OCI-LY7 (cell line): ENCODE measurements around the gene ASXL1.

Experiments used
- EZH2phosphoT487 ChIP-seq: fragments of 200-600 bp; sonication (generic); IDR thresholded peaks from 2 replicates; pipeline ENCODE4 v1.6.1; 2018; ENCODE audit warnings: low read depth, borderline replicate concordance, mild to moderate bottlenecking, mixed run types, antibody characterized with exemption, low read length, moderate library complexity, mixed read lengths
- TF ChIP-seq, protein P1 (sequence below): fragments of 200-600 bp; sonication (generic); conservative IDR thresholded peaks from 2 replicates; pipeline ENCODE4 v1.5.1; 2014; ENCODE audit warnings: mild to moderate bottlenecking, antibody characterized with exemption, low read length, moderate library complexity, mixed read lengths

- TF ChIP-seq, protein P1, sequence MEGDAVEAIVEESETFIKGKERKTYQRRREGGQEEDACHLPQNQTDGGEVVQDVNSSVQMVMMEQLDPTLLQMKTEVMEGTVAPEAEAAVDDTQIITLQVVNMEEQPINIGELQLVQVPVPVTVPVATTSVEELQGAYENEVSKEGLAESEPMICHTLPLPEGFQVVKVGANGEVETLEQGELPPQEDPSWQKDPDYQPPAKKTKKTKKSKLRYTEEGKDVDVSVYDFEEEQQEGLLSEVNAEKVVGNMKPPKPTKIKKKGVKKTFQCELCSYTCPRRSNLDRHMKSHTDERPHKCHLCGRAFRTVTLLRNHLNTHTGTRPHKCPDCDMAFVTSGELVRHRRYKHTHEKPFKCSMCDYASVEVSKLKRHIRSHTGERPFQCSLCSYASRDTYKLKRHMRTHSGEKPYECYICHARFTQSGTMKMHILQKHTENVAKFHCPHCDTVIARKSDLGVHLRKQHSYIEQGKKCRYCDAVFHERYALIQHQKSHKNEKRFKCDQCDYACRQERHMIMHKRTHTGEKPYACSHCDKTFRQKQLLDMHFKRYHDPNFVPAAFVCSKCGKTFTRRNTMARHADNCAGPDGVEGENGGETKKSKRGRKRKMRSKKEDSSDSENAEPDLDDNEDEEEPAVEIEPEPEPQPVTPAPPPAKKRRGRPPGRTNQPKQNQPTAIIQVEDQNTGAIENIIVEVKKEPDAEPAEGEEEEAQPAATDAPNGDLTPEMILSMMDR: no peak
- no peak for TF ChIP-seq EZH2phosphoT487
Measured at GRCh38 chr20:32421290-32421689, 63.2 kb downstream of the ASXL1 start.
